ENCODE data around the gene NCL.

DNA sequence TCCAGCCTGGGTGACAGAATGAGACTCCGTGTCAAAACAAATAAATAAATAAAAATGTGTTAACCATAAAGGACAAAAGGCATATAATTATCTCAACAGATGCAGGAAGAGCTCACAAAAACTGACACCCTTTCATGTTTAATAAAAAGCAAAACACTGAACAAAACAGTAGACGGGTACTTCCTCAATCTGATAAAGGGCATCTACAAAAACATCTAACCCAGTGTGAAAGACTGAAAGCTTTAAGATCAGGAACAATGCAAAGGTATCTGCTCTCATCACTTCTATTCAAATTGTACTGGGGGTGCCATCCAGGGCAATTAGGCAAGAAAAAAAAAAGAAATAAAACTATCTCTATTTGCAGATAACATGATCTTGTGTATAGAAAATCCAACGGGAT is 11.7 kb upstream of the NCL start:
- TF ChIP-seq, protein P1, sequence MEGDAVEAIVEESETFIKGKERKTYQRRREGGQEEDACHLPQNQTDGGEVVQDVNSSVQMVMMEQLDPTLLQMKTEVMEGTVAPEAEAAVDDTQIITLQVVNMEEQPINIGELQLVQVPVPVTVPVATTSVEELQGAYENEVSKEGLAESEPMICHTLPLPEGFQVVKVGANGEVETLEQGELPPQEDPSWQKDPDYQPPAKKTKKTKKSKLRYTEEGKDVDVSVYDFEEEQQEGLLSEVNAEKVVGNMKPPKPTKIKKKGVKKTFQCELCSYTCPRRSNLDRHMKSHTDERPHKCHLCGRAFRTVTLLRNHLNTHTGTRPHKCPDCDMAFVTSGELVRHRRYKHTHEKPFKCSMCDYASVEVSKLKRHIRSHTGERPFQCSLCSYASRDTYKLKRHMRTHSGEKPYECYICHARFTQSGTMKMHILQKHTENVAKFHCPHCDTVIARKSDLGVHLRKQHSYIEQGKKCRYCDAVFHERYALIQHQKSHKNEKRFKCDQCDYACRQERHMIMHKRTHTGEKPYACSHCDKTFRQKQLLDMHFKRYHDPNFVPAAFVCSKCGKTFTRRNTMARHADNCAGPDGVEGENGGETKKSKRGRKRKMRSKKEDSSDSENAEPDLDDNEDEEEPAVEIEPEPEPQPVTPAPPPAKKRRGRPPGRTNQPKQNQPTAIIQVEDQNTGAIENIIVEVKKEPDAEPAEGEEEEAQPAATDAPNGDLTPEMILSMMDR (conservative IDR thresholded peaks at IDR 0.05; ENCODE audit: low read depth, low read length) = no peak
- TF ChIP-seq MAZ (IDR thresholded peaks at IDR 0.05; ENCODE audit: borderline replicate concordance, low read depth, low read length) (no peak), RAD21 (IDR thresholded peaks at IDR 0.05; ENCODE audit: low read length) (no peak), POLR2A (IDR thresholded peaks at IDR 0.05; ENCODE audit: low read depth, low read length) (no peak), SMC3 (IDR thresholded peaks at IDR 0.05; ENCODE audit: low read depth, low read length) (no peak), RCOR1 (IDR thresholded peaks at IDR 0.05; ENCODE audit: insufficient replicate concordance, low read length) (no peak), CEBPB (IDR thresholded peaks at IDR 0.05; ENCODE audit: low read depth, low read length) (no peak)
- TF ChIP-seq, protein P2, sequence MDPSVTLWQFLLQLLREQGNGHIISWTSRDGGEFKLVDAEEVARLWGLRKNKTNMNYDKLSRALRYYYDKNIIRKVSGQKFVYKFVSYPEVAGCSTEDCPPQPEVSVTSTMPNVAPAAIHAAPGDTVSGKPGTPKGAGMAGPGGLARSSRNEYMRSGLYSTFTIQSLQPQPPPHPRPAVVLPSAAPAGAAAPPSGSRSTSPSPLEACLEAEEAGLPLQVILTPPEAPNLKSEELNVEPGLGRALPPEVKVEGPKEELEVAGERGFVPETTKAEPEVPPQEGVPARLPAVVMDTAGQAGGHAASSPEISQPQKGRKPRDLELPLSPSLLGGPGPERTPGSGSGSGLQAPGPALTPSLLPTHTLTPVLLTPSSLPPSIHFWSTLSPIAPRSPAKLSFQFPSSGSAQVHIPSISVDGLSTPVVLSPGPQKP (IDR thresholded peaks at IDR 0.05; ENCODE audit: borderline replicate concordance, low read depth, low read length) = no peak
